ENCODE results near the gene SDS.

Gene SDS

GRCh38 chr12:113408756-113409298, 5.1 kb upstream of the SDS start:
- H3K27me3 ChIP-seq (replicated peaks): no peaks in the 10 kb centered on the region
- TF ChIP-seq CTCF (IDR thresholded peaks at IDR 0.05; ENCODE audit: low read depth, low read length, missing control alignments): no peak
- no peak overlapping the region for H3K27ac ChIP-seq
- H3K36me3 ChIP-seq (replicated peaks): no peaks in the 10 kb centered on the region
- no peak overlapping the region for H3K4me3 ChIP-seq (ENCODE audit: low read depth, low read length)
- in situ Hi-C loops (cut with HindIII; ENCODE audit: low pct_ligation_motif_present, low sequenced_read_pairs): no loop called here
- no peak for DNase-seq

- Histone ChIP-seq H3K27me3 (replicated peaks) (no peaks in the 10 kb centered on the region), H3K36me3 (replicated peaks) (no peaks in the 10 kb centered on the region), H3K4me3 (ENCODE audit: low read depth, low read length) (no peak overlapping the region), H3K27ac (no peak overlapping the region)
- DNase-seq: peak; percentile 18
- in situ Hi-C loops (cut with HindIII; ENCODE audit: low pct_ligation_motif_present, low sequenced_read_pairs): no loop called here
- TF ChIP-seq CTCF (IDR thresholded peaks at IDR 0.05; ENCODE audit: low read depth, low read length, missing control alignments): no peak
These were observed 4.4 kb upstream of the SDS start for GRCh38 chr12:113407931-113408600.

- no peaks in the 10 kb centered on the region for H3K36me3 ChIP-seq (replicated peaks)
- no peak for DNase-seq
- in situ Hi-C loops (cut with HindIII; ENCODE audit: low pct_ligation_motif_present, low sequenced_read_pairs): no loop called here
- no peak overlapping the region for H3K4me3 ChIP-seq (ENCODE audit: low read depth, low read length)
- H3K27me3 ChIP-seq (replicated peaks): no peaks in the 10 kb centered on the region
- H3K27ac ChIP-seq: no peak overlapping the region
- no peak for TF ChIP-seq CTCF (IDR thresholded peaks at IDR 0.05; ENCODE audit: low read depth, low read length, missing control alignments)
These were observed 2.0 kb upstream of the SDS start for GRCh38 chr12:113405694-113406093.

- H3K36me3 ChIP-seq (replicated peaks): no peaks in the 10 kb centered on the region
- in situ Hi-C loops (cut with HindIII; ENCODE audit: low pct_ligation_motif_present, low sequenced_read_pairs): no loop called here
- DNase-seq: no peak
- H3K4me3 ChIP-seq (ENCODE audit: low read depth, low read length): no peak overlapping the region
- no peaks in the 10 kb centered on the region for H3K27me3 ChIP-seq (replicated peaks)
- H3K27ac ChIP-seq: no peak overlapping the region
- no peak for TF ChIP-seq CTCF (IDR thresholded peaks at IDR 0.05; ENCODE audit: low read depth, low read length, missing control alignments)
These were observed 964 bp downstream of the SDS start for GRCh38 chr12:113402586-113403260.

- no peak for TF ChIP-seq CTCF (IDR thresholded peaks at IDR 0.05; ENCODE audit: low read depth, low read length, missing control alignments)
- H3K36me3 ChIP-seq (replicated peaks): no peaks in the 10 kb centered on the region
- in situ Hi-C loops (cut with HindIII; ENCODE audit: low pct_ligation_motif_present, low sequenced_read_pairs): no loop called here
- no peaks in the 10 kb centered on the region for H3K27me3 ChIP-seq (replicated peaks)
- no peak overlapping the region for H3K27ac ChIP-seq
- DNase-seq: no peak
- no peak overlapping the region for H3K4me3 ChIP-seq (ENCODE audit: low read depth, low read length)
These were observed 2.4 kb downstream of the SDS start for GRCh38 chr12:113401066-113402000.
